Fibroblast of peridontal ligament (primary cell): ENCODE measurements around the gene KRTAP2-1.
"Not testable (repeated sequence)": the region's sequence is repeated elsewhere in the genome, so short reads cannot be mapped to it uniquely, and the experiment has no call there.

Source experiments
- DNase-seq: peaks from one replicate; pipeline ENCODE4 v3.0.0-alpha.2; 2010; ENCODE audit errors: extremely low read depth

The KRTAP2-1 gene

GRCh38 chr17:41046735-41047465, at the start of gene KRTAP2-1:
Gene KRTAP2-1 (minus strand): TSS chr17:41047316. CDS start chr17:41047267, 49 bp downstream.
- not testable (repeated sequence) for DNase-seq

GRCh38 chr17:41096055-41096454, 48.9 kb upstream of the KRTAP2-1 start:
- DNase-seq, result no peak

- not testable (repeated sequence) for DNase-seq
These were observed 41.7 kb upstream of the KRTAP2-1 start for GRCh38 chr17:41088760-41089352.

- DNase-seq, result not testable (repeated sequence)
These were observed 37.2 kb upstream of the KRTAP2-1 start, which contains the start of gene KRTAP4-7 for GRCh38 chr17:41084100-41084856. Gene KRTAP4-7 (plus strand): TSS chr17:41084150. CDS start chr17:41084207, 57 bp downstream.

- peak; percentile 47 for DNase-seq
These were observed 36.3 kb upstream of the KRTAP2-1 start for GRCh38 chr17:41083427-41083826.

GRCh38 chr17:41082626-41083025, 35.5 kb upstream of the KRTAP2-1 start:
- no peak for DNase-seq

- no peak for DNase-seq
These were observed 29.7 kb upstream of the KRTAP2-1 start for GRCh38 chr17:41076788-41077187.

GRCh38 chr17:41073676-41074075, 26.6 kb upstream of the KRTAP2-1 start:
- DNase-seq, result no peak

- no peak for DNase-seq
These were observed 24.7 kb upstream of the KRTAP2-1 start for GRCh38 chr17:41071606-41072360.

GRCh38 chr17:41069031-41069430, 21.9 kb upstream of the KRTAP2-1 start:
- no peak for DNase-seq

- DNase-seq, result peak; percentile 85
These were observed 20.2 kb upstream of the KRTAP2-1 start for GRCh38 chr17:41067281-41067680.

- DNase-seq, result peak; percentile 69
These were observed 18.9 kb upstream of the KRTAP2-1 start, which contains the start of gene KRTAP2-4 for GRCh38 chr17:41065829-41066624. Gene KRTAP2-4 (minus strand): TSS chr17:41065879. CDS start chr17:41065845, 34 bp downstream.

- not testable (repeated sequence) for DNase-seq
These were observed 18.0 kb upstream of the KRTAP2-1 start for GRCh38 chr17:41065016-41065689.

GRCh38 chr17:41064301-41064700, 17.2 kb upstream of the KRTAP2-1 start:
- DNase-seq, result no peak

GRCh38 chr17:41063449-41063848, 16.3 kb upstream of the KRTAP2-1 start:
- DNase-seq, result no peak

- DNase-seq, result peak; percentile 98
These were observed 14.8 kb upstream of the KRTAP2-1 start for GRCh38 chr17:41061964-41062363.

GRCh38 chr17:41060052-41060604, 13.0 kb upstream of the KRTAP2-1 start, which contains the start of gene KRTAP2-3:
Gene KRTAP2-3 (minus strand): TSS chr17:41060114. CDS start chr17:41060050, 64 bp downstream.
- DNase-seq, result peak; percentile 98

GRCh38 chr17:41059276-41060051, 12.3 kb upstream of the KRTAP2-1 start:
- peak; percentile 95 for DNase-seq

- DNase-seq, result no peak
These were observed 11.6 kb upstream of the KRTAP2-1 start for GRCh38 chr17:41058741-41059140.
